Stimulated activated naive CD8-positive, alpha-beta T cell treated with anti-CD3 and anti-CD28 coated beads, Interleukin-15, amount 100 ng/mL, for 72 hours (primary cell): ENCODE data around the gene CNKSR1.

Experiments
- ATAC-seq: fragments of 150-1000 bp; cut with Tn5 transposase; 2 replicates; pipeline ENCODE4 v1.10.0; 2021; ENCODE audit warnings: mild to moderate bottlenecking, moderate library complexity
- DNase-seq, 2 donors: peaks; one replicate each; pipeline ENCODE4 v3.0.0; 2021 to 2022
- H3K27ac Mint-ChIP-seq, 2 donors: one replicate each; pipeline ENCODE4 v1.8.0; 2022; ENCODE audit warnings: mild to moderate bottlenecking in 2 of 2, mixed read lengths in 2 of 2, moderate library complexity in 2 of 2
- H3K27me3 Mint-ChIP-seq: one replicate; pipeline ENCODE4 v1.8.0; 2022; ENCODE audit warnings: mixed read lengths
- H3K4me1 Mint-ChIP-seq: one replicate; pipeline ENCODE4 v1.8.0; 2022; ENCODE audit warnings: mild to moderate bottlenecking, mixed read lengths
- H3K4me3 Mint-ChIP-seq, 2 donors: one replicate each; pipeline ENCODE4 v1.8.0; 2022; ENCODE audit warnings: mild to moderate bottlenecking in 2 of 2, mixed read lengths in 2 of 2, moderate library complexity in 1 of 2
- H3K9me3 Mint-ChIP-seq, 2 donors: one replicate each; pipeline ENCODE4 v1.8.0; 2022; ENCODE audit warnings: mixed read lengths in 2 of 2

CNKSR1 gene, protein sequence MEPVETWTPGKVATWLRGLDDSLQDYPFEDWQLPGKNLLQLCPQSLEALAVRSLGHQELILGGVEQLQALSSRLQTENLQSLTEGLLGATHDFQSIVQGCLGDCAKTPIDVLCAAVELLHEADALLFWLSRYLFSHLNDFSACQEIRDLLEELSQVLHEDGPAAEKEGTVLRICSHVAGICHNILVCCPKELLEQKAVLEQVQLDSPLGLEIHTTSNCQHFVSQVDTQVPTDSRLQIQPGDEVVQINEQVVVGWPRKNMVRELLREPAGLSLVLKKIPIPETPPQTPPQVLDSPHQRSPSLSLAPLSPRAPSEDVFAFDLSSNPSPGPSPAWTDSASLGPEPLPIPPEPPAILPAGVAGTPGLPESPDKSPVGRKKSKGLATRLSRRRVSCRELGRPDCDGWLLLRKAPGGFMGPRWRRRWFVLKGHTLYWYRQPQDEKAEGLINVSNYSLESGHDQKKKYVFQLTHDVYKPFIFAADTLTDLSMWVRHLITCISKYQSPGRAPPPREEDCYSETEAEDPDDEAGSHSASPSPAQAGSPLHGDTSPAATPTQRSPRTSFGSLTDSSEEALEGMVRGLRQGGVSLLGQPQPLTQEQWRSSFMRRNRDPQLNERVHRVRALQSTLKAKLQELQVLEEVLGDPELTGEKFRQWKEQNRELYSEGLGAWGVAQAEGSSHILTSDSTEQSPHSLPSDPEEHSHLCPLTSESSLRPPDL

DNA sequence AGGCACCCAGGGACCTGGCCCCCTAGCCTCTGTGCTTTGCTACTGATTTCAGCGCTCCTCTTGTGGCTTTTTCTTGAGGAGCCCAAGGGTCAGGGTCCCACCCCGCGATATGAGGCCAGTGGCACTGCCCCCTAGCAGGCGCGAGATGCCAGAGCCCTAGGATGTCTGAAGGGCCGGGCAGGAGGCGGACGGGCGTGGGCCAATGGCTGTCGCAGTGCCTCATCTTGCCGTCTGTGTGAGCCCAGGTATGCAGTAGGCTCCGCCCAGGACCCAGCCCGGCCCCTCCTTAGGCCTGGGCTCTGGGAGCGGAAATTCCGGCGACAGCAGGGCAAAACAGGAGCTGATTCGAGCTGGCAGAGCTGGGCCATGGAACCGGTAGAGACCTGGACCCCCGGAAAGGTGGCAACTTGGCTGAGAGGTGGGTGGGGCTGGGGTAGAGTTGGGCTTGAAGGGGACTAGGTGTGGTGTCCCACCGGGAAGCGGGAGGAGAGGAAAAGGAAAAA lies at the start of gene CNKSR1:
Gene CNKSR1 (plus strand): TSS at position 310 of the 503 bp plus-strand sequence. CDS start 57 bp downstream, at position 367.
- no peaks in the 10 kb centered on the region for H3K27me3 Mint-ChIP-seq
- ATAC-seq (peak; percentile 20), DNase-seq (no peak)
- peak within 1 kb of the TSS in 1 of 2 donors; percentile 75 for H3K4me3 Mint-ChIP-seq
- H3K9me3 Mint-ChIP-seq: no peaks in the 10 kb centered on the region
- peaks cover 8% of the 10 kb centered on the region for H3K4me1 Mint-ChIP-seq
- H3K27ac Mint-ChIP-seq: peak within 1 kb of the TSS; percentile 20 to 60

DNA sequence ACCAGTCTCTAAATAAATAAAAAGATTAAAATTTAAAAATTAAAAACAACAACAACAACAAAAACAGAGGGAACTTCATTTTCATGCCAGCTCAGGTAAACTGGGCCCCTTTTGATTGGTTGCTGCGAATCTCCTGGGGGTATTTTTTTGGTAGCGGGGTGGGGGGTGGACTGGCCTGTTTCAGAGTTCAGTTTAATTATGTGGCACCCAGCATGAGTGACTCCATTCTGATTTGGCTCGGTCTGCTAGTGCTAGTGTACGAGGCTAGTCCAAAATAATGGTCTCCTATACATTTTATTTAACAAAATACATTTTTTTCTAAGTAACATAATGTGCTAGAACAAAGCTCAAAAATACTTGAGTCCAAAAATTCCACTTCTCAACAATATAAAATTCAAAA lies 47.5 kb upstream of the CNKSR1 start:
- Mint-ChIP-seq H3K4me1 (peaks cover 61% of the 10 kb centered on the region), H3K27me3 (no peaks in the 10 kb centered on the region), H3K4me3 (no peak overlapping the region), H3K27ac (no peak overlapping the region), H3K9me3 (no peaks in the 10 kb centered on the region)
- DNase-seq (no peak), ATAC-seq (no peak)

DNA sequence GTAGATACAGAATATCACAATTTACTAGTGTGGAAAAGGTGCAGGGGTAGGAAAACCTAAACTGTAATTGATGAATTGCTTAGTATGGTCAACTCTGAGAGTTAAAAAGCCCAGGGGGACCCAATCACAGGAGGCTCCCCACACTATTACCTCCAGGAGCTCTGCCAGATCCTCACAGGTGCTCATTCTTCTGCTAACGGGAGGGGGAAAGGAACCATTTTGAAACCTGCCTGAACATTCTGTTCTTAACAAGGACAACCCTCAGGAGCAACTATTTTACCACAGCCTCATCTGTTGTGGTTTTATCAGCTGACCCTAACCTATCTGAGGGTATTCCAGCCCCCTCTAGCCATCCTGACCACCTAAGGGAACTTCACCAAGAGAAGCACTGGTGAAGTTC lies 46.6 kb upstream of the CNKSR1 start:
- Mint-ChIP-seq H3K4me1 (peaks cover 55% of the 10 kb centered on the region), H3K27me3 (no peaks in the 10 kb centered on the region), H3K9me3 (no peaks in the 10 kb centered on the region), H3K27ac (no peak overlapping the region), H3K4me3 (no peak overlapping the region)
- ATAC-seq: no peak
- DNase-seq: no peak

DNA sequence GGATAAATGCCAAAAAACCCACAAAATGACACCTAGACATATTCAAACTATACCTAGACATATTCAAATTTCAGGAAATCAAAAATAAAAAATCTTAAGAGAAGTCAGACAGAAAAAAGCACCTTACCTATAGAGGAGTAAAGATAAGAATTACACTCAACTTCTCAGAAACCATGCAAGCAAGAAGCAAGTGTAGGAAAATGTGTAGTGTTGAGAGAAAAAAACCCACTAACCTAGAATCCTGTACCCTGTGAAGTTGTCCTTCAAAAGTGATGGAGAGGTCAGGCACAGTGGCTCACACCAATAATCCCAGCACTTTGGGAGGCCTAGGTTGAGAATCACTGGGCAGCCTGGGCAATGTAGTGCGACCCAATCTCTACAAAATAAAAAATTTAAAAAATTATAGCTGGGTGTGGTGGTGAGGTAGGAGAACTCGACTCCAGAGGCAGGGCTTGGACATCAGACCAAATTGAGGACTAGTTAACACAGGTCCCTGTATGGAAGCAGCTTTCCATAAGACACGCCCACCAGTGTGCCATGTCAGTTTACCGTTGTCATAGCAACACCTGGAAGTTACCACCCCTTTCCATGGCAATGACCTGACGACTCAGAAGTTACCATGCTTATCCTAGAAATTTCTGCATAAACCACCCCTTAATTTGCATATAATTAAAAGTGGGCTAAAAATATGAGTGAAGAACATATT lies 45.0 kb upstream of the CNKSR1 start:
- no peak for ATAC-seq
- H3K27ac Mint-ChIP-seq: peak overlapping the region in 1 of 2 donors; percentile 37
- H3K4me1 Mint-ChIP-seq: peaks cover 41% of the 10 kb centered on the region

DNA sequence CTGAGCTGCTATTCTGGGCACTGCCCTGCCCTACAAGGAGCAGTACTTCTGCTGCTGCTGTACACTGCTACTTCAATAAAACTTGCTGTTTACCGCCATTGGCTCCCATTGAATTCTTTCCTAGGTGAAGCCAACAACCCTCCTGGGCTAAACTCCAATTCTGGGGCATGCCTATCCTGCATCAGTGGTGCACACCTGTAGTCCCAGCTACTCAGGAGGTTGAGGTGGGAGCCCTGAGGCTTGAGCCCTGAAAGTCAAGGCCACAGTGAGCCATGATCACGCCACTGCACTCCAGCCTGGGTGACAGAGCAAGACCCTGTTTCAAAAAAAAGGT lies 44.5 kb upstream of the CNKSR1 start:
- DNase-seq: no peak
- H3K4me1 Mint-ChIP-seq: peaks cover 35% of the 10 kb centered on the region

More for the DNA sequence above, 45.0 kb upstream of the CNKSR1 start:
- no peaks in the 10 kb centered on the region for H3K27me3 Mint-ChIP-seq
- no peak for DNase-seq
- no peak overlapping the region for H3K4me3 Mint-ChIP-seq
- no peaks in the 10 kb centered on the region for H3K9me3 Mint-ChIP-seq

DNA sequence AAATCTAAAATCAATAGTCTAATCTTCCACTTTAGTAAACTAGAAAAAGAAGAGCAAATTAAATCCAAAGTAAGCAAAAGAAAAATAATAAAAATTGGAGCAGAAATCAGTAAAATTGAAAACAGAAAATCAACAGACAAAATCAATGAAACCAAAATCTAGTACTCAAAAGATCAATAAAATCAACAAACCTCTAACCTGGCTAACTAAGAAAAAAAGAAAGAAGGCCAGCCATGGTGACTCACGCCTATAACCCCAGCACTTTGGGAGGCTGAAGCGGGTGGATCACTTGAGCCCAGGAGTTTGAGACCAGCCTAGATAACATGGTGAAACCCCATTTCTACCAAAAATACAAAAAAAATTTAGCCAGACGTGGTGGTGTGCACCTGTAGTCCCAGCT lies 42.8 kb upstream of the CNKSR1 start:
- Mint-ChIP-seq H3K27ac (no peak overlapping the region), H3K4me3 (no peak overlapping the region), H3K4me1 (peaks cover 35% of the 10 kb centered on the region), H3K9me3 (no peaks in the 10 kb centered on the region), H3K27me3 (no peaks in the 10 kb centered on the region)
- DNase-seq (no peak), ATAC-seq (no peak)

More for the DNA sequence above, 44.5 kb upstream of the CNKSR1 start:
- no peak for ATAC-seq
- Mint-ChIP-seq H3K9me3 (no peaks in the 10 kb centered on the region), H3K4me3 (no peak overlapping the region), H3K27me3 (no peaks in the 10 kb centered on the region), H3K27ac (no peak overlapping the region)

DNA sequence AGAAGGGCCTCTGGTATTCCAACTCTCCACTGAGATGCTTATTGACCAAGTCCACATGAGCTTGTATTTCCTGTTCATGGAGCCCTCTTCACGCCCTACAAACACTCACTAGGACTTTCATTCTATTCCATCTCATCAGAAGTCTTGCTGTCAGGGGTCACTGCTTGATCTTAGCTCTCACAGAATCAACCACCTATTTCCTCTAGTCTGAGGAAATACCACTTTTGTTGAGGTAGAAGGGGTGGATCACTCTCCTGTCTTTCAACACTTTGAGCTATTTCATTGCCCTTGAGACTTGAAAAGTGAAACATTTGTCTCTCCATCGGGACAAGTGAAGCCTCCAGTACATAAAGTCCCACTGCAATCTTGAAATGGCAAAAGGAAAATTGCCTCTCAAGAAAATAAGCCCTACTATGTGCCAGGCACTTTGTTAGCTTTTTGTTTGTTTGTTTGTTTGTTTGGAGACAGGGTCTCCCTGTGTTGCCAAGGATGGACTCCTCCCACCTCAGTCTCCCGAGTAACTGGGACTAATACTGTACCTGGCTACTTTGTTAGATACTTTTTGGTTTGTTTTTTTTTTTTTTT lies 38.2 kb upstream of the CNKSR1 start:
- Mint-ChIP-seq H3K9me3 (no peaks in the 10 kb centered on the region), H3K4me3 (peak overlapping the region in 1 of 2 donors; percentile 21), H3K27me3 (no peaks in the 10 kb centered on the region), H3K27ac (peak overlapping the region in 1 of 2 donors; percentile 78), H3K4me1 (peaks cover 17% of the 10 kb centered on the region)
- ATAC-seq: no peak
- no peak for DNase-seq

DNA sequence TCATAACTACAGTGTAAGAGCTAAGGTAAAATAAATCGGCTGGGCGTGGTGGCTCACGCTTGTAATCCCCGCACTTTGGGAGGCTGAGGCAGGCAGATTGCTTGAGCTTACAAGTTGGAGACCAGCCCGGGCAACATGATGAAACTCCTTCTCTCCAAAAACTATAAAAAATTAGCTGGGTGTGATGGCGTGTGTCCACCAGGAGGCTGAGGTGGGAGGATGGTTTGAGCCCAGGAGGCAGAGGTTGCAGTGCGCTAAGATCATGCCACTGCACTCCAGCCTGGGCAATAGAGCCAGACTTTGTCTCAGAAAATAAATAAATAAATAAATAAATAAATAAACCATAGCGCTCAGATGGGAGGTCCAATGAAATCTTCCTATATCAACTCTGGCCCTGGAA lies 35.1 kb upstream of the CNKSR1 start:
- DNase-seq (no peak), ATAC-seq (no peak)
- peaks cover 6% of the 10 kb centered on the region for H3K27me3 Mint-ChIP-seq
- peak overlapping the region in 1 of 2 donors; percentile 40 for H3K27ac Mint-ChIP-seq
- no peak overlapping the region for H3K4me3 Mint-ChIP-seq
- H3K9me3 Mint-ChIP-seq: no peaks in the 10 kb centered on the region
- H3K4me1 Mint-ChIP-seq: peaks cover 23% of the 10 kb centered on the region

DNA sequence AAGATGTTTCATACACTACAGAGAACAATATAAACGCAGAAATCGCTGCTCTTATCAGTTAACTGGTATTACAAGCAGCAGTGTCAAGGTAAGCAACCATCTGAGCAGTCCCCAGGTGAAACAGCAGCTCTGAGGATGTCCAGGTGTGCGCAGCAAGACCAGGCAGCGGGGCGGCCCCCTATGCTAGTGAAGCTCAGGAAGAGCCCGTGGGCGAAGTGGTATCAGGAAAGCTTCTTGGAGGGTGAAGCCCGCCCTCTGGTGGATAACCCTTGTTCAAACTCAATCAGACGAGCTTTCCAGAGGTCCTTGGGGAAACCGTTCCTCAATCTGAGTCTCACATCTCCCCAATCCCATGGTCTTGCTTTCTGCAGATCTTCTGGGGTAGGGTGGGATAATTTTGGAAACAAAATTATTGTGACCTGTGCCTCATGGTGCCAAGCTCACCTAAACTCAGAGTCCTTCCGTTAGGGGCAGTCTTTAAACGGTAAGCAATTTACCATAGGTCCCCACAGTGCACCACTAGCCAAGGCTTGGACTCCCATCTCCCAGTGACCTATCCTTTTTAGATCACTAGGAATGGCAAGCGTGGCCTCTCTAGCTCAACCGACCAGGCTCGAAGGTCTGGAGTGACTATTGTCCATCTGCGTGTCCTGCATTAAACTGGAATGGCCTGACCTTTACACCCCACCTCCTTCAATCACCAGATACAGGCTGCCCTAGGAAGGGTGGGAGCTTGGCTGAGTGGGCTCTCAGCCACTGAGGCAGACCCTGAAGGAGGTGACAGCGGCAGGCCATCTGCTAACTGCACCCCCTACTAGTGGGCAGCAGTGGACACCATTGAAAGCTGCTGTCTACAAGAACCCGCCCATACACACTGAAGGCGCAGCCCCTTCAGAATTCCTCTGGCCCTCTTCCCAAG lies 32.0 kb upstream of the CNKSR1 start:
- Mint-ChIP-seq H3K4me3 (peak overlapping the region in 1 of 2 donors; percentile 52), H3K4me1 (peaks cover 6% of the 10 kb centered on the region), H3K9me3 (no peaks in the 10 kb centered on the region), H3K27ac (no peak overlapping the region), H3K27me3 (peaks cover 12% of the 10 kb centered on the region)
- peak; percentile 59 to 71 for DNase-seq
- peak; percentile 81 for ATAC-seq

DNA sequence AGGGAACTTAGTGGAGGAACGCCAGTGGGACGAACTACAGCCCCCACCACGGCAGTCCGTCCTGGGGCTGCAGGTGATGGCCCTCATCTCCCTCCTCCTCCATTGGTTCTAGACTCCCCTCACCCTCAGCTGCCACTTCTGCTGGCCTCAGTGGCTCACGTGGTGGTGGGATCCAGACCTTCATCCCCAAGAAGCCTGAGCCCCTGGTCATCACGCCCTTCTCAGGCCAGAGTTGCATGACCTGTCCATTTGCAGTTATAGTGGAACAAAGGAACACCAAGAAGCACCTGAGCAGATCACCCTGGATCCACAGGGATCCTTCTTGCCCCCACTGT lies 31.4 kb upstream of the CNKSR1 start:
- H3K27ac Mint-ChIP-seq: no peak overlapping the region
- no peak for DNase-seq
- H3K27me3 Mint-ChIP-seq: peaks cover 12% of the 10 kb centered on the region
- no peak for ATAC-seq
- no peak overlapping the region for H3K4me3 Mint-ChIP-seq
- no peaks in the 10 kb centered on the region for H3K9me3 Mint-ChIP-seq
- peaks cover 6% of the 10 kb centered on the region for H3K4me1 Mint-ChIP-seq

DNA sequence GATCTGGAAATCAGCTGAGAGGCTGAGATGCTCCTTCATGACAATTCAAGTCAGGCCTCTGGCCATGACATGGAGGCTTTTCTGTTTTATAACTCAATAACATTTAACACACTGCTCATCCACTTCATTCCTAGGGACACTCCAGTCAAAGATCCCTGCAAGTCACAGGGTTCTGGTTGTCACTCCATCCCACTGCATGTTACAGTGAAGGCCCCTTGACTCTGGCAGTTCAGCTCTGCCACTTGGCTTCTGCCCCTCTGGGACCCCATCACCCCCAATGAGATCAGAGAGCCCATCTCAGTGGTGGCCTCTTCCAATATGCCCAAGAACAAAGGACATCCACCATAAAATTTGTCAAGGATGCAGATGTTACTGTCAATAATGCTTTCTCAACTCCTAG lies 28.4 kb upstream of the CNKSR1 start:
- Mint-ChIP-seq H3K4me3 (no peak overlapping the region), H3K27ac (no peak overlapping the region), H3K4me1 (peaks cover 6% of the 10 kb centered on the region), H3K9me3 (no peaks in the 10 kb centered on the region), H3K27me3 (peaks cover 12% of the 10 kb centered on the region)
- ATAC-seq: no peak
- DNase-seq: no peak

DNA sequence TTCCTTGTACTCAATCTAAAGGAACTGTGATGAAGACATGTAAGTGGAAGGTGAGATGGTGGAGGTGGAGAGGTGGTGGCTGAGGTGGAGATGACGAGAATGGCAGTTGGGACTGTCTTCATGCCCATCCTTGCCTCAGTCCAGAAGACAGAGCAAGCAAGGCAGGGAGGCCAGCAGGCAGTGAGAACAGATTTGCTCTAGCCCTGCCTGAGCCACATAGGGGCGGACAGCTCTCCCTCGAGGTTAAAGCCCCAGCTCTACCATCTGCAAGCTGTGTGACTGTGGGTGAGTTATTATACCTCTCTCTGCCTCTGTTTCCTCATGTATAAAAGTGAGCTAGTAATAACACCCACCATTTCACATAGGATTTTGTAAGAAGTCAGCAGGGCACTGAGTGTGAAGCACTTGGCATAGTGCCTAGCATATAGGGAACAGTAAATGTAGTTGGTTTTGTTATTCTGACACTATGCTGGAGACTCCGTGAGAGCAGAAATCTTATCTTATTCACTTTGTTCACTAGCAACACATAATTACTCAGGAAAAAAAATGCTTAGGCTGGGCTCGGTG lies 23.2 kb upstream of the CNKSR1 start:
- H3K27me3 Mint-ChIP-seq: peaks cover 41% of the 10 kb centered on the region
- no peak for DNase-seq
- ATAC-seq: no peak
- no peak overlapping the region for H3K4me3 Mint-ChIP-seq
- H3K27ac Mint-ChIP-seq: no peak overlapping the region
- H3K9me3 Mint-ChIP-seq: no peaks in the 10 kb centered on the region
- H3K4me1 Mint-ChIP-seq: no peaks in the 10 kb centered on the region

DNA sequence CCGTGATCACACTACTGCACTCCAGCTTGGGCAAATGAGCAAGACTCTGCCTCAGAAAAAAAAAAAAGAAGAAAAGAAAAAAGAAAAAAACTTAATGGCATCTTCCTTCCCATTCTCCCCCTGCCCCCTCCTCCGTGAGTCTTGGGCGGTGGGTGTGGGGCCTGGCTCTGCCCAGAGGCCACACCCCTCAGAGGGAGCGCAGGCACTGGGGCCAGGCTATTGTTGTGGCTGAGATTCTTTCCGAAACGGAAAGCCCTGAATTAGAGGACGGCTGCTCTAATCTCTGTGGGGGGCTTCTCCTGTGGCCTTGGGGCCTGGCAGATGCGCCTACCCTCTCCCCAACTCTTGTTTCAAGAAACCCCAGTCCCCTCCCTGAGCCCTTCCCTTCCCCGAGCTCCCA lies 22.5 kb upstream of the CNKSR1 start:
- DNase-seq (no peak), ATAC-seq (no peak)
- no peaks in the 10 kb centered on the region for H3K4me1 Mint-ChIP-seq
- H3K4me3 Mint-ChIP-seq: no peak overlapping the region
- H3K27me3 Mint-ChIP-seq: peaks cover 48% of the 10 kb centered on the region
- H3K27ac Mint-ChIP-seq: no peak overlapping the region
- no peaks in the 10 kb centered on the region for H3K9me3 Mint-ChIP-seq
